Liver (tissue), 9 donors: ENCODE data around the gene CBR4. TPM values are rescaled to one million over a fixed set of nuclear protein-coding genes. Genes with fewer than 3 reads are reported as not detected.

Source experiments
- DNase-seq: peaks from one replicate; pipeline ENCODE4 v3.0.0-alpha.2; 2017; ENCODE audit warnings: low spot score
- H3K27ac ChIP-seq, 2 donors: one replicate each; pipeline ENCODE4 v1.7.0; 2013; ENCODE audit warnings: inconsistent platforms in 2 of 2, low read length in 2 of 2, control low read depth in 1 of 2, low read depth in 1 of 2, mild to moderate bottlenecking in 1 of 2
- H3K27me3 ChIP-seq, 4 donors: one replicate each; pipeline versions ENCODE4 v1.6.1 to v1.7.0; 2013; ENCODE audit warnings: low read length in 3 of 4, inconsistent platforms in 1 of 4, mild to moderate bottlenecking in 1 of 4, moderate library complexity in 1 of 4; ENCODE audit not compliant: control insufficient read depth in 4 of 4, insufficient read depth in 4 of 4
- H3K36me3 ChIP-seq, 4 donors: one replicate each; pipeline versions ENCODE4 v1.6.1 to v1.7.0; 2013; ENCODE audit warnings: low read length in 3 of 4, mild to moderate bottlenecking in 3 of 4, low read depth in 1 of 4, moderate library complexity in 1 of 4; ENCODE audit not compliant: control insufficient read depth in 4 of 4, insufficient read depth in 3 of 4
- H3K4me1 ChIP-seq, 4 donors: one replicate each; pipeline versions ENCODE4 v1.6.1 to v1.7.0; 2013; ENCODE audit warnings: low read length in 3 of 4, mild to moderate bottlenecking in 3 of 4, moderate library complexity in 1 of 4; ENCODE audit not compliant: control insufficient read depth in 4 of 4, insufficient read depth in 4 of 4
- H3K4me3 ChIP-seq, 3 donors: one replicate each; pipeline versions ENCODE4 v1.6.1 to v1.7.0; 2013; ENCODE audit warnings: low read length in 3 of 3, control low read depth in 1 of 3, low read depth in 1 of 3, mild to moderate bottlenecking in 1 of 3
- H3K9ac ChIP-seq, 2 donors: one replicate each; pipeline ENCODE4 v1.7.0; 2013; ENCODE audit warnings: low read length in 2 of 2, mild to moderate bottlenecking in 2 of 2, moderate library complexity in 2 of 2, control low read depth in 1 of 2, low read depth in 1 of 2
- H3K9me3 ChIP-seq, 4 donors: one replicate each; pipeline versions ENCODE4 v1.6.1 to v1.7.0; 2013; ENCODE audit warnings: low read length in 3 of 4; ENCODE audit not compliant: control insufficient read depth in 4 of 4
- EGR1 ChIP-seq, 2 donors: IDR thresholded peaks; 2 replicates each; pipeline ENCODE4 v1.6.1; 2016 to 2018; ENCODE audit warnings: antibody characterized with exemption in 2 of 2, low read depth in 2 of 2
- FOXA2 ChIP-seq: IDR thresholded peaks from 2 replicates; pipeline ENCODE4 v1.6.1; 2016; ENCODE audit warnings: antibody characterized with exemption
- GABPA ChIP-seq, 2 donors: IDR thresholded peaks in 1 of 2; conservative IDR thresholded peaks in 1 of 2; 2 replicates each; pipeline ENCODE4 v1.6.1; 2016; ENCODE audit warnings: antibody characterized with exemption in 2 of 2, mild to moderate bottlenecking in 1 of 2, moderate library complexity in 1 of 2
- JUND ChIP-seq, 2 donors: IDR thresholded peaks; 2 replicates each; pipeline ENCODE4 v1.6.1; 2016; ENCODE audit warnings: antibody characterized with exemption in 2 of 2
- NR2F2 ChIP-seq: IDR thresholded peaks from 2 replicates; pipeline ENCODE4 v1.6.1; 2016; ENCODE audit warnings: antibody characterized with exemption
- RAD21 ChIP-seq, 2 donors: IDR thresholded peaks; 2 replicates each; pipeline ENCODE4 v1.6.1; 2016; ENCODE audit warnings: antibody characterized with exemption in 2 of 2, mild to moderate bottlenecking in 2 of 2
- SP1 ChIP-seq: IDR thresholded peaks from 2 replicates; pipeline ENCODE4 v1.6.1; 2018; ENCODE audit warnings: antibody characterized with exemption, mild to moderate bottlenecking
- whole genome bisulfite sequencing: extraction: QIAGEN DNeasy Blood & Tissue Kit; methylation state at CpG from one replicate; pipeline ENCODE4 v1.1.7; 2013; 5-methylcytosine and 5-hydroxymethylcytosine counted together
- polyA plus RNA-seq, 2 donors: library from polyadenylated mRNA; stranded (reverse) in 1 of 2; unstranded in 1 of 2; fragments of 200-250 nt in 1 of 2; fragments of >200 nt in 1 of 2; fragmentation: Nextera tagmentation in 1 of 2; extraction: Ambion mirVana in 1 of 2; gene quantifications; one replicate each; pipeline versions ENCODE4 v1.2.1 to v1.2.3, GENCODE V29; 2013 to 2015
- total RNA-seq, 2 donors: library from RNA; depleted of rRNA; stranded (reverse); fragments of >200 nt; gene quantifications; one replicate each; pipeline ENCODE4 v1.2.3, GENCODE V29; 2014
- TF ChIP-seq, protein P1 (sequence below): fragments of 150-350 bp; IDR thresholded peaks from 2 replicates; pipeline ENCODE4 v1.5.1; 2017; ENCODE audit warnings: improper control_type of control experiment, low read depth, low read length; ENCODE audit not compliant: missing input control
- TF ChIP-seq, protein P2 (sequence below): IDR thresholded peaks from 2 replicates; pipeline ENCODE4 v1.6.1; 2016; ENCODE audit warnings: antibody characterized with exemption
- TF ChIP-seq, protein P3 (sequence below): IDR thresholded peaks from 2 replicates; pipeline ENCODE4 v1.6.1; 2016; ENCODE audit warnings: antibody characterized with exemption
- donor health status: healthy.
- donor health status: healthy.
- donor health status: healthy.
- donor health status: healthy.
- donor health status: healthy.

Gene CBR4
- total and polyA plus RNA-seq, 4 donors: 9.4 to 32.8 (median 22.6) TPM

DNA sequence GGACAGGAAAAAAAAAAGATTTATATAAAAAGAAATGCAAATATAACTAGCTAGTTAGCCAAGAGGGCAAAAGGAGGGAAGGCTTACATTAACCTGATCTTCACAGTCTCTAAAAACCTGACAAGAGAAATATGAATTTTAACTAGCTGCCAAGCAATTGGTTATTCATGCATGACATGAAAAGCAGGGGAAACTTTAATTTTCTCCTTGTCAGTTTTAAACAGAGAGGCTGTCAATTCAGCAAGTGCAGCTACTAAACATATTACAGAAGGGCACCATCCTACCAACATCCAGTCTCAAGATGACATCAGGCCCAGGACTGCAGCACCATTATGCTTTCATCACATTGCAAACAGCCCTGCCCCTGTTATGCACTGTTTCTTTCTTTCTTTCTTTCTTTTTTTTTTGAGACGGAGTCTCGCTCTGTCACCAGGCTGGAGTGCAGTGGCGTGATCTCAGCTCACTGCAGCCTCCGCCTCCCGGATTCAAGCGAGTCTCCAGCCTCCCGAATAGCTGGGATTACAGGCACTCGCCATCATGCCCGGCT is 38.9 kb upstream of the CBR4 start:
- no peak overlapping the region for H3K27ac ChIP-seq
- H3K4me3 ChIP-seq: no peak overlapping the region
- H3K36me3 ChIP-seq: no peaks in the 10 kb centered on the region
- 98% methylated on average over 9 of the region's 9 CpGs for WGBS
- no peaks in the 10 kb centered on the region for H3K27me3 ChIP-seq
- TF ChIP-seq SP1 (no peak), FOXA2 (no peak), NR2F2 (no peak)
- H3K4me1 ChIP-seq: peaks cover 2 to 11% (median 7%) of the 10 kb centered on the region in 4 donors
- no peak for DNase-seq
- no peaks in the 10 kb centered on the region for H3K9me3 ChIP-seq
- H3K9ac ChIP-seq: no peak overlapping the region

DNA sequence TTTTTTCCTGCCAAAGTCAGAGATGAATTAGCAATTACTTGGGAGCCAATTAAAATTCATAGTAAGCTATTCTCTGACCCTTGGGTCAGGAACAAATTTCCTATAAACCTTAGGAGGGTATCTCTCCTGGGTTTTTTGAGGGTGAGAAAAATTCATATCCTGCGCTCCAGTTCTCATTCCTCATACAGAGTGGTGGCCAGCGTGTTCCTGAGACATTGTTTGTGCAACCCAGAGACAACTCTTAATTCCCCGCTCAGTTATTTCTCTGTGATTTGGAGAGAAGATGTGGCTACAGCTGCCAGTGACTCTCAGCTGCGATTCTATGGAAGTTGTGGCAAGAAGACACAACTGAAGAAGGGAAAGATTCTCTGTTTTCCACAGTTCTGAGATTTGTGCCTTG is 37.9 kb upstream of the CBR4 start:
- H3K4me1 ChIP-seq: peaks cover 2 to 11% (median 7%) of the 10 kb centered on the region in 4 donors
- H3K27me3 ChIP-seq: no peaks in the 10 kb centered on the region
- no peak overlapping the region for H3K9ac ChIP-seq
- no peaks in the 10 kb centered on the region for H3K36me3 ChIP-seq
- H3K27ac ChIP-seq: no peak overlapping the region
- DNase-seq: no peak
- TF ChIP-seq JUND (IDR thresholded peaks at IDR 0.05) (no peak), RAD21 (IDR thresholded peaks at IDR 0.05) (no peak), GABPA (IDR thresholded peaks at IDR 0.05 in 1 of 2, conservative IDR thresholded peaks at IDR 0.05 in 1 of 2) (no peak)
- TF ChIP-seq, protein P1, sequence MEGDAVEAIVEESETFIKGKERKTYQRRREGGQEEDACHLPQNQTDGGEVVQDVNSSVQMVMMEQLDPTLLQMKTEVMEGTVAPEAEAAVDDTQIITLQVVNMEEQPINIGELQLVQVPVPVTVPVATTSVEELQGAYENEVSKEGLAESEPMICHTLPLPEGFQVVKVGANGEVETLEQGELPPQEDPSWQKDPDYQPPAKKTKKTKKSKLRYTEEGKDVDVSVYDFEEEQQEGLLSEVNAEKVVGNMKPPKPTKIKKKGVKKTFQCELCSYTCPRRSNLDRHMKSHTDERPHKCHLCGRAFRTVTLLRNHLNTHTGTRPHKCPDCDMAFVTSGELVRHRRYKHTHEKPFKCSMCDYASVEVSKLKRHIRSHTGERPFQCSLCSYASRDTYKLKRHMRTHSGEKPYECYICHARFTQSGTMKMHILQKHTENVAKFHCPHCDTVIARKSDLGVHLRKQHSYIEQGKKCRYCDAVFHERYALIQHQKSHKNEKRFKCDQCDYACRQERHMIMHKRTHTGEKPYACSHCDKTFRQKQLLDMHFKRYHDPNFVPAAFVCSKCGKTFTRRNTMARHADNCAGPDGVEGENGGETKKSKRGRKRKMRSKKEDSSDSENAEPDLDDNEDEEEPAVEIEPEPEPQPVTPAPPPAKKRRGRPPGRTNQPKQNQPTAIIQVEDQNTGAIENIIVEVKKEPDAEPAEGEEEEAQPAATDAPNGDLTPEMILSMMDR: no peak
- TF ChIP-seq, protein P2, sequence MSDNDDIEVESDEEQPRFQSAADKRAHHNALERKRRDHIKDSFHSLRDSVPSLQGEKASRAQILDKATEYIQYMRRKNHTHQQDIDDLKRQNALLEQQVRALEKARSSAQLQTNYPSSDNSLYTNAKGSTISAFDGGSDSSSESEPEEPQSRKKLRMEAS: no peak
- WGBS: 94% methylated on average over 4 of the region's 4 CpGs
- no peak overlapping the region for H3K4me3 ChIP-seq
- no peaks in the 10 kb centered on the region for H3K9me3 ChIP-seq

DNA sequence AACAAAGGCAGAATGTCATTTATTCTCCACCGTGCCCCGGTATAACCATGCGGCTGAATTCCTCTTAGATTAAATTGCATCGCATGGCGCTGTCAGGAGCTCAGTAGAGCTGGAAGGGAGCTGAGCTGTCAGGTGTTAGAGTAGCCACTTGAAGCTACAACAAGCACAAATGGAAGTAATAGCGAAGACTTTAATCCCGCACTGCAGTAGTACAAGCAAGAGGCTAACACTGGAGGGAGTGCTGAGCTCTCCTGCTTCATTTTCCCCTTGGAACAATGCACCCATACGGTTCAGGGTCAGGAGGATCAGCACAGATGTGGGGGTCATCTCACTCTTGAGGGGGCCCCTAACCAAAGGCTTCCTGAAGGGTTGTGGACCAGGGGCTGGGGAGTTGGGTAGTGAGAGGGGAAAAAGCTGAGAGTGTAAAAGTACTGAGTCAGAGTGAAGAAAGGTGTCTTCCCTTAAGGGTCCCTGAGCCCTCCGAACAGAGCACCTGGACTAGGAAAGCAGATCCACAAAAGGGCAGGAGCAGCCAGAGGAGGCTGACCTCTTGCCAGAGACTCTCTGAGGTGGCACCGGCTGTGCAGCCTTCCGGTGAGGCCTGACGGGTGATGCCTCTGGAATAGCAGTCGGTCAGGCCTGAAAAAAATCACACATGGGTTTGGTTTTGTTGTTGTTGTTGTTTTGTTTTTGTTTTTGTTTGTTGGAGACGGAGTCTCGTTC is 36.0 kb upstream of the CBR4 start:
- DNase-seq: no peak
- H3K4me3 ChIP-seq: no peak overlapping the region
- H3K27me3 ChIP-seq: no peaks in the 10 kb centered on the region
- H3K9ac ChIP-seq: no peak overlapping the region
- no peaks in the 10 kb centered on the region for H3K9me3 ChIP-seq
- H3K36me3 ChIP-seq: no peaks in the 10 kb centered on the region
- WGBS: 88% methylated on average over 15 of the region's 15 CpGs
- peaks cover under 1 to 8% (median 4%) of the 10 kb centered on the region in 4 donors for H3K4me1 ChIP-seq
- TF ChIP-seq RAD21 (IDR thresholded peaks at IDR 0.05): peak in 1 of 2 donors; percentile 49
- no peak for TF ChIP-seq EGR1 (IDR thresholded peaks at IDR 0.05; ENCODE audit: low read depth in 2 of 2)
- TF ChIP-seq, protein P3, sequence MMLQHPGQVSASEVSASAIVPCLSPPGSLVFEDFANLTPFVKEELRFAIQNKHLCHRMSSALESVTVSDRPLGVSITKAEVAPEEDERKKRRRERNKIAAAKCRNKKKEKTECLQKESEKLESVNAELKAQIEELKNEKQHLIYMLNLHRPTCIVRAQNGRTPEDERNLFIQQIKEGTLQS: no peak
- H3K27ac ChIP-seq: no peak overlapping the region
